ENCODE results near the gene COL23A1.
"Not testable (repeated sequence)": the region's sequence is repeated elsewhere in the genome, so short reads cannot be mapped to it uniquely, and the experiment has no call there.

Gene COL23A1

DNA sequence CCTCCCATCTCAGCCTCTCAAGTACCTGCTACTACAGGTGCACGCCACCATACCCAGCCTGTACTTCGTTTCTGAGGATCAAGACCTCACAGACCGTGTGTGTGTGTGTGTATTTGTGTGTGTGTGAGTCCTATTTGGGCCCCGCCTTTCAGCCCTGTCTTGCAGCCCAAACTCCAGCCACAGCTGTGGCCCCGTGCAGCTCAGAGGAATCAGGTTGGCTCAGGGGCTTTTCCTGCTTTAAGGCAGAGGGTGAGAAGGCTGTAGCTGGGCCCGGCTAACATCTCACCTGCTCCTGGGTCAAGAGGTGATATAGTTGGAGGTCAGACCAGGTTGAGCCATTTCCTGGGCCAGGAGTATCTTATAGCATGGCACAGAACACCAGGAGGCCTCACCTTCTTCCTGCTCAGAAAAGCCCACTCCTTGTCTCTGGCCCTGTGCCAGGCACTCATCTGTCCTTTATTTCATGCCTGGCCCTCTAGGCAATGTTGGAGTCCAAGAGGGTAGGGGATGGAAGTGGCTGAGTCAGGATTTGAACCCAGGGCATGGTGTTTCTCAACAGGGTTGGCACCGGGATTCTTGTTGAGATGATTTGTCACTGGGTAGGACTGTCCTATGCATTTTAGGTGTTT lies 356.0 kb downstream of the COL23A1 start:
- DNase-seq = no peak

DNA sequence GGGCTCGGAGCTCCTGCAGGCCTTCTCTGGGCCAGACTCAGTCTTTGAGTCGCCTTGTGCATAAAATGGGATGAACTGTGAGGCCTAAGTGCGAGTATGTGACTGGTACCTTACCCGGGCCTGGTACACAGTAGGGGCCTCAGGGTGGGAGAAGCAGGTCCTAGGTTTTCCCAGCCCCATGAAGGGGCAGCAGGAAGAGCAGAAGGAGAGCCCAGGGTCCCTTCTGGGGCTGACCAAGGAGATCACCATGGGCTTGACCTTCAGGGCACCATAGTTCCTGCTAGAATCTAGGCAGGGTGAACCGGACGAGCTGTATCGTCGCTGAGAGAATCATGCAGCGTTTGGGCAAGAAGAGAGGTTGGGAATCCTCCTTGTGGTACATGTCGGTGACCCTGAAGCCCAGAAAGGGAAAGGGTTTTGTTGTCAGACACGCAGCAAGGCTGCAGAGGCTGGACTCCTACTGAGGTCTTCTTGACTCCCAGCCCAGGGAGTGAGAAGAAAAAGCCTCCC lies 357.2 kb downstream of the COL23A1 start:
- no peak for DNase-seq

DNA sequence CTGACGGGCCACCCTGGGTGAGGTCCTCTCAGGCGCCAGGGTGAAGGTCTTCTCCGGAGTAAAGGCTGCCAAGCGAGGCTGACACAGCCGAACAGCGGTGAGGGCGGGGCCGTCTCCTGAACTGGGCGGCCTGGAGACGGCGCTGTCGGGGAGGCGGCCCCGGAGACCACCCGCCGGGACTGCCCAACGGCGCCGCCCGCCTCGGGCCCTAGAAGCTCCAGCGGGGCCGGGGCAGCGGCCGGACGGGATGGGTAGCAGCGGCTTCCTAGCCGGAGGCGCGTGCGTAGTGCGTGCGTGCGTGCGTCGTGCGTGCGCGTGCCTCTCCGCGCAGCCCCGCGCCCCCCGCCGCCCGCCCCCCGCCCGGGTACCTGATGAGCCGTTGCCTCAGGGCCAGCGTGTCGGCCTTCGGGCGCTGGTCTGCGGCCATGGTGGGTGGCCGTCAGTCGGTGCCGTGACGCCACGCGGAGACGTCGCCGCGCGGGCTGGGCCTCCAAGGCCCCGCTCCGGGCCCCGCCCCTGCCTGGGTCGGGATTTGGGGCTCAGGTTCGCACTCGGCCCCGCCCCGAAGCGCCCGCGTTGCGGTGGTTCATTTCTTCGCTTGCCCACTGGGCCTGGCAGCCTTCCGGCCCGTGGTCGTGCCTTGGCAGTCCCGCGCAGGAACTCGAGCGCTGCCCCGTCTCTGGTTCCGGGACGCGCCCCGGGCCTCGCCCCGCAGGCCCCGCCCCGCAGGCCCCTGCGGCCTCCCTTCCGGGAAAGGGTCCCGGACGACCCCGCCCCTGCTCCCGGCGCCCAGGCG lies 357.9 kb downstream of the COL23A1 start, which contains the start of gene PHYKPL:
TSS of gene PHYKPL (minus strand) at position 679 of the 796 bp plus-strand sequence. CDS start at position 427, 252 bp downstream.
- peak; percentile 70 for DNase-seq

DNA sequence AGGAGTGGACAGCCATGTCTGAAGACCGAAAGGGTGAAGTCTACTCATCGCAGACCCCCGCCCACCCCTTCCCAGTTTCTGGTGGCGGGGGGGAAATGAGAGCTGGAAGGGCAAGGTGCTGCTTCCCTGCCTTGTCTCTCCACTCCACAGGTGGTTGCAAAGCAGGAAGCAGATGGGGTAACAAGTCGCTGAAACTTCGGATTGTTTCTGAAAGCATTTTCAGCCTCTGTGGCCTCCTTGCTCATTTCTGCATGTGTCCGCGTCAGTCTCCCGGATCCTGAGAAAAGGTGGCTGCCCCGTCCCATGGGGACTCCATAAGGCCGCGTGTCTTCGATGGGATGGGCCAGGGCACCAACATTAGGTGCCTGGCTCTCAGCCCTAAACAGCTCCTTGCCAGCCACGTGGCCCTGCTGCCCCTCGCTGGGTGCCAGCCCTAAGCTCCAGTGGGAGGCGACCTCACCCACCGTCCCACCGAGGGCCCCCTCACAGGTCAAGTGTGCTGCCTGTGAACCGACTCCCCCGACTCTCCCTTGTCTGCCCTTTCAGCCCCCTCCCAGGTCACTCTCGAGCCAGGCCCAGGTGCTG lies 358.6 kb downstream of the COL23A1 start:
- no peak for DNase-seq

DNA sequence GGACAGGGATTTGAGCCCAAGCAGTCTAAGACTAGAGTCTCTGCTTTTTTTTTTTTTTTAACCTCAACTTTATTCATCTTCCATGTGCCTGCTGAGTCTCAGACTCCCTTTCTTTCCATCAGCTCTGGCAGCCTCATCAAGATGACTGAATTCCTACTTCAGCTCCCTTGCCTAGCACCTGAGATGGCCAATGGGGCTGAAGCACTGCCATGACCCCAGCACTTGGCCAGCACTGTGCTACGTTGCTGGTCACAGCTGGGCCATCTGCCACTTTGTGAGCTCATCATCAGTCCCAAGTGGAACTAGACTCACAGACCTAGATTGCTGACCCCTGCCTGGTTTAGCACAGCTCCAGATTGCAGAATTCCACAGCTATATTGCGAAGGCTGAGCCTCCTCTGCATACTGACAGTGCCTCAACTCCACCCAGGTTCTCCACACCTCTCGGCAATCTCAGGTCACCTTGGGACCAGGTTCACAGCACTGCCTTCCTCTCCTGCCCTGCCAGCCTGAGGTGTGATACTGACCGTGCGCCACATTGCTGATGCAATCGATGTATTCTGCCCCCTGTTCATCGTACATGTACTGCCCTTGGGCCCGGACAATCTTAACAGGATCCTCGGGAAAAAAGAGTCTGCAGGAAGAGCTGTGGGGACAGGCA lies 359.2 kb downstream of the COL23A1 start:
- DNase-seq = no peak

DNA sequence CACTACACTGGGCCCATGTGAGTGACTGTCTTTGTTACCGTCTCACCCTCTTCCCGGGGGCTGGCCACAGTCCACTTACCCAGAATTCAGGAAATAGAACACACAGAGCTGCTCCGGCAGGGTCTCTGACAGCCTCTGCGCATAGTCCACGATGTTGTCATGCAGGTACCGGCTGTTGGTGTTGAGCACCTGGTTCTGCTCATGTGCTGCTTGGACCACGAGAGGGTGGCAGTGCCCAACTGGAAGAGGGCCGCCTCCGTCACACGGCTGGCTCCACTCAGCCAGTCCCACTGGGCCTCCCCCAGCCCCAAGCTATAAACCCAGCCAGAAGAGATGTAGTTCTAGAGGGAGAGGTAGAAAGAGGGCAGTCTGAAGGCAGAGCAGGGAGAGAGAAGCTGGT lies 360.3 kb downstream of the COL23A1 start:
- DNase-seq = no peak

DNA sequence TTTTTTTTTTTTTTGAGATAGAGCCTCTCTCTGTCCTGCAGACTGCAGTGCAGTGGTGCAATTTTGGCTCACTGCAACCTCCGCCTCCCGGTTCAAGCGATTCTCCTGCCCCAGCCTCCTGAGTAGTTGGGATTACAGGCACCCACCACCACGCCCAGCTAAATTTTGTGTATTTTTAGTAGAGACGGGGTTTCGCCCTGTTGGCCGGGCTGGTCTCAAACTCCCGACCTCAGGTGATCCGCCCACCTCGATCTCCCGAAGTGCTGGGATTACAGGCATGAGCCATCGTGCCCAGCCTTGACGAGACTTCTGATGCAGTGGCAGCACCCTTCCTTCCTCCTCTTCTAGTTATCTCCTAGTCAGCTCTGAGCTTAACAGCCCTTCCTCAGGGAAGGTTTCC lies 361.1 kb downstream of the COL23A1 start:
- DNase-seq = not testable (repeated sequence)

DNA sequence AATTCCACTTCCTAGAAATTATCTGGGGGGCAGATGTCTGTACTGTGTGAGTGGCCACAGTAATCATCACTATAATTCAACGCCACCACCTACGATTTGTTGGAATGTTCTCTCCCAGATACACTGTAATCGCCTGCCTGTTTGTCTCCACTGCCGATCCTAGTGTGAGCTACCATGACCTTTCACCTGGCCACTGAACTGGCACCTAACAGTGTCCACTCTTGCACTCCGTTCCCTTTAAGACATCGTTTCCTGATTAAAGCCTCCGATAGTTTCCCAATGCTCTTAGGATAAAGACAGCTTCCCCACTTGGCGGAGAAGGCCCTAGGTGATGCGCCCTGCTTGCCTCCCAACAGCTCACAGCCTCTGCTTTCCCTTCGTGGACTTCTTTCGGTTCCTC lies 361.6 kb downstream of the COL23A1 start:
- no peak for DNase-seq

DNA sequence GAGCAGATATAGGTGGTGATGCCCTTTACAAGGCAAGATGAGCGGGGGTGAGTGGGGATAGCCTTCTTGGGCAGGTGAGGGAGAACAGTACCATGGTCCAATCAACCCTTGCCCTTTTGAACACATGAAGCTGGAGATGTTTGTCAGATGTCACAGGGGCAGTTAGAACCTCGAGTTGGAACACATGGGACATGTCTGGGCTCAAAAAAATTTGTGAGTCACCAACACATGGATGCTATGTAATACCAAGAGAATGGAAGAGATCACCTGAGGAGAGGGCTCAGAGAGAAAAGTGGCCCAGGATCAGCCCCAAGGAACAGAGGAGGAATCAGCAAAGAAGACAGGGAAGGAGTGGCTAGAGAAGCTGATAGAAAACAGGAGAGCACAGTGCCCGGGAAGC lies 362.3 kb downstream of the COL23A1 start:
- DNase-seq = no peak

DNA sequence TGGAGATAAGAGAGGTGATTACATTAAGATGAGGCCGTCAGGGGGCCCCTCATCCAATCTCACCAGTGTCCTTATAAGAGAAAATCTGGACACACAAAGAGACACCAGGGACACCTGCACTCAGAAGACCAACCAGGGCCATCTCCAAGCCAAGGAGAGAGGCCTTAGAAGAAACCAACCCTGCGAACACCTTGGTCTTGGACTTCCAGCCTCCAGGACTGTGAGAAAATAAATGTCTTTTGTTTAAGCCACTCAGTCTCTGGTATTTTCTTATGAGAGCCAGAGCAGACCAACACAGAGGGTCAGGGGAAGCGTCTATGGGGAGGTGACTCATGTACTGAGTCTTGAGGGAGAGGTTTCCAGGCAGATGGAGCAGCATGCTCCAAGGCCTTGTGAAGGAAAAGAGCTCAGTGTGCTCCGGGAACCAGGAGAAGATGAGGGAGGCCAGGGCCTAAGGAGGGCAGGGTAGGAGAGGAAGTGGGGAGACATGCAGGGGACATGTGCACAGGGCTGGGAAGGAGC lies 363.0 kb downstream of the COL23A1 start:
- DNase-seq = no peak

DNA sequence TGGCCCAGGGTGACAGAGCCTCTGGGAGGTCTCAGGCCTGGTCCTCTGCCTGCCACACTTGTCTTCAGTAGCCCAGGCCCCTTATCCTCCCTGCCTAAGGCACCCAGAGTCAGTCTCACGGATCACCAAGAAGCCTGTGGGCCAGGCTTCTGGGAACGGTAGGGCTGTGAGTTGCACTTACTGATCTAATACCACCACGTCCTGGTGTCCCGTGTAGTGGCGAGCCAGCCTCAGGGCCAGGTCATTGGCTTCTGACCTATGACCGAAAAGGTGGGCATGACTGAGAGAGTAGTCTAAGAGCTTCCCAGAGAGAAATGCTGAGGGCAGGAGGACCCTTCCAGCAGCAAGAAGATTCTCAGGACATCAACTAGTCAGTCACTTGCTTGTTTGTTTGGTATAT lies 365.0 kb downstream of the COL23A1 start:
- DNase-seq = no peak

DNA sequence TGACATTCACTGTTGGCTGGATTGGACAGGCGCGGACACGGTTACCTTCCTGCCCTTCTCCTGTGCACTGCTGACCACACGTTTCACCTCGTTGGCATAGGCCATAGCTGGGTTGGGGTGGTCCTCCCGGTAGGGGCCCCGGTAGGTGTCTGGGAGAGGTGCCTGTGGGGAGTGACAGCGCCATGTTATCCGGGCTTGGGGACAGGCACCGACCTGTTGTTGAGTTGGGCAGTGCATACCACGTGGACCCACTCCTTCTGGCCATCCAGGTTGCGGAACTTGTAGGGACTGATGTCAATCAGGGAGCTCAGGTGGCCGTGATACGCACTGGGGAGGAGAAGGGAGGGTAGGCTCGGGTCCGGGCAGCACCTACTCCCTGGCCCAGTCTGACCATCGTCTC lies 365.8 kb downstream of the COL23A1 start:
- no peak for DNase-seq

DNA sequence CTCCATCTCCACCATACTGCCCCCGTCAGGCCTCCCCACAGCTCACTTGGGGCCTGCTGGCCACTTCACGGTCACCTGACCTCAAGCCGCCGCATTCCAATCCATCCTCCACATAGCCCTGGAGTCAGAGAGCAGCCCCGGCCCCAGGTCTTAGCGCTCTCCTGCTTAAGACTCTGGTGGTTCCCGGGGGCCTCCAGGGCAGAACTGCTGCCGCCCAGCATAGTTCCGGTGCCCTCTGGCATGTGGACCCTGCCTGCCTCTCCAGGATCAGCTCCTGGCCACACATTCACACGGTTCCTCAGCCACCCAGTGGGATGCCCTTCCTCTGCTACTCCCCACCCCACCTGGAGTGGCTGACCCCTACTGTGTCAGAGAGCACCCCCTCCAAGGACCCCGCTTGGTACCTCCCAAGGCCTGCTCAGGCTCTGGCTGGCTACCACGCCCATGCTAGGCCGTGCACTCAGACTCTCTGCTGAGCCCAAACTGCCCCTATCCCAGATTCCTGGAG lies 366.3 kb downstream of the COL23A1 start:
- no peak for DNase-seq

DNA sequence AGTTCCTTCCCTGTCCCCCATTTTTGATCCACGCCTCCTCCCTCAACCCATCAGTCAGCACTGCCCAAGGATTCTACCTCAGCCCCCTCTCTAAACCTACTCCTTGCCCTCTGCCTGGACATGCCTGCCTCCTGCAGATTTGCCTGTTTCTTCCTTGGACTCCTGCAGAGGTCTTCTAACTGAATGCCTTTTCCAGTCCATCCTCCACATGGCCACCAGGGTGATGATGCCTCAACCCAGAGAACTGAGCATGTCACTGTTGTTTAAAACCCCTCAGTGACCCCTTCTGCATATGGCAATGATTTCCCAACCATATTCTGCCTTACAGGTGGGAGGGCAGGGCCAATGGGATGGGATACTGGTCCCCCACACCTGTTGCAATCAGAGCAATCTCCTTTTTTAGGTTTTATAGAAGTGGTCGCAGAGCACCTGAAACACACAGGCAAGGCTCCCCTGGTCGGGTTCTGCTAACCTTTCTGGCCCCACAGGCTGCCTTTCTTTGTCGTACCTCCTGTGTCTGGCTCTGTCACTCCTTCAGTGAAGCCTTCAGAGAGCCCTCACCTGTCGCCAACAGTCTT lies 366.9 kb downstream of the COL23A1 start:
- DNase-seq = no peak

DNA sequence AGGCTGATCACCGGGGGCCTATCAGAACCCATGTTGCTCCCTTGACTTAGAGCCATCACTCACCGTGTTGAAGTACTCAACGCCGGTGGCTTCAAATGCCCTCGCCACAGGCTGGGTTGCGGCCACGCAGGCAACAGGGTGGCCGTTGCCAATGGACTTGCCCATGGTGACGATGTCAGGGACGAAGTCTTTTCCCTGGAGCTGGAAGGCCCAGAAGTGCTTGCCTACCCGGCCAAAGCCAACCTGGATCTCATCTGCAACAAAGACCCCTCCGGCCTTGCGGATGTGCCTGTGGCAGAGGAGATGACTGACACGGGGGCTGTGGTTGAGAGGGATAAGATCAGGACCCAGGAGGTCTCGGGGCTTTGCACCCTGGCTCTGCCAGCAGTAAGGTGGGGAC lies 367.9 kb downstream of the COL23A1 start:
- no peak for DNase-seq

DNA sequence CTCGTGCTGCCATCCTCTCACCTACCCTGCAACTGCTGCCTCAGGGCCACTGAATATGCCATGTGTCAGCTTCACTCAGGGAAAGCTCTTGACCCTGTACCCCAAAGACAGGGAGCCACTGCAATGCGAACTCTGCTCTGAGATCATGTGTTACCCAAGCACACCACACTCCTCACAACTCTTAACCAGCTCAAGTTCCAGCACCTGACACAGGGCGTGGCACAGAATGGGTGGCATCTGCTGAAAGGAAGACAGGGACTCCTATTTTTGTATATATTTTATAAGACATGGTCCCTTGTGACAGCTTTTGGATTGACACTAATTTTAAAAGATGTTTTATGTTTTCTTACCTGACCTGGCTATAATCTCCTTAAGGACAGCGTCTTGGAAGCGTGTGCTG lies 368.3 kb downstream of the COL23A1 start:
- no peak for DNase-seq

DNA sequence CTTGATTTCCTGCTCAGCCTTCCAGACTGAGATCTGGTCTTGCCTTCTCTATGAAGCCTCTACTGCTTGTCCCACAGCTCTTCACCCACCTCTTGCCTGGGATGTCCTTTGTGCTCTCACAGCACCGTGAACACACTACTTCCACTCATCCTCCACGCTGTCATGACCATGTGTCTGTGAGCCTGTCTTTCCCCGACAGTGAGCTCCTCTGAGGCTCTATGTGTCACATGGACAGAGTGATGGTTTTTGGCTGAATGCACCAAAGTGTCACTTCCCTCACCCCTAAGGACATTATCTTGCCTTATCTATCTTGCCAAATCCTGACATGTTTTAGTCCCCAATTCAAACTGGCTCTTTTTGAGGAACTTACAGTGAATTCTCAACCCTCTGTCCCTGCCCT lies 368.9 kb downstream of the COL23A1 start:
- no peak for DNase-seq

DNA sequence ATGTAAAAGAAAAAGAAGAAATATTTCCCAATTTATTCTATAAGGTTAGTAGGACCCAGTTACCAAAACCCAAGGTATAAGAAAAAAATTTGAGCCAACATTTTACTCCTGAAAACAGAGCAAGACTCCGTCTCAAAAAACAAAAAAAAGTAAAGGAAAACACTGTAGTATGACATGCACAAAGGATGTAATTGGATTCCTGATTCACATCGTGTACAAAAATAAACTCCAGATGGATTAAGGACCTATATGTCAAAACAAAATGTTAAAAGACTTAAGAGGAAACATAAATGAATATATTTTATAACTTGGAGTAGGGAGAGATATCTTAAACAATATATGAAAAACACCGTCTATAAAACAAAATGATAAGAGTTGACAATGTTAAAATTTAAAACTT lies 371.4 kb downstream of the COL23A1 start:
- no peak for DNase-seq

DNA sequence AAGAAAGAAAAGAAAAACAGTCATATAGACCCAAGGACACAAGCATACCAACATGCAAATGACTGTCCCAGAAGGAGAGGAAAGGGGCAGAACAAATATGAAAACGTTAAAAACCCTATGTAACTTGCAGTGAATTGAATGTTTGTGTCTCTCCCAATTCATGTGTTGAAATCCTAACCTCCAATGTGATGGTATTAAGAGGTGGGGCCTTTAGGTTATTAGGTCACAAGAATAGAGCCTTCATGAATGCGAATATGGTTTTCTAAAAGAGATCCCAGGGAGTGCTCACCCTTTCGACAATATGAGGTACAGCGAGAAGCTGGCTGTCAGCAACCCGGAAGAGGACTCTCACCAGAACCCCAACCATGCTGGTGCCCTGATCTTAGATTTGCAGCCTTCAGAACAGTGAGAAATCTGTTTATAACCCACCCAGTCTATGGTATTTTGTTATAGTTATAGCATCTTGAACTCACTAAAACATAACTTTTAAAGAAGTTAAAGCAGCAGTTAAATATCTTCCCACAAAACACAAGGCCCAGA lies 371.9 kb downstream of the COL23A1 start:
- DNase-seq = no peak

DNA sequence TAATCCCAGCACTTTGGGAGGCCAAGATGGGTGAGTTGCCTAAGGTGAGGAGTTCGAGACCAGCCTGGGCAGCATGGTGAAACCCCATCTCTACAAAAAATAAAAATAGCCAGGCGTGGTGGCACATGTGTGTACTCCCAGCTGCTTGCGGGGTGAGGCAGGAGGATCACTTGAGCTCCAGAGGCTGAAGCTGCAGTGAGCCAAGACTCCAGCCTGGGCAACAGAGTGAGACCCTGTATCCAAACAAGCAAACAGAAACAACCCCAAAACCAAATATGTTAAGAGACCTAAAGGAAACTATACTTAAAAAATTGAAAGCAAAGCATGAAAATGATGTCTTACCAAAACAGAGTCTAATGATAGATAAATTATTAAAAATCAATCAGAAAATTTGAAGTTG lies 373.4 kb downstream of the COL23A1 start:
- no peak for DNase-seq

DNA sequence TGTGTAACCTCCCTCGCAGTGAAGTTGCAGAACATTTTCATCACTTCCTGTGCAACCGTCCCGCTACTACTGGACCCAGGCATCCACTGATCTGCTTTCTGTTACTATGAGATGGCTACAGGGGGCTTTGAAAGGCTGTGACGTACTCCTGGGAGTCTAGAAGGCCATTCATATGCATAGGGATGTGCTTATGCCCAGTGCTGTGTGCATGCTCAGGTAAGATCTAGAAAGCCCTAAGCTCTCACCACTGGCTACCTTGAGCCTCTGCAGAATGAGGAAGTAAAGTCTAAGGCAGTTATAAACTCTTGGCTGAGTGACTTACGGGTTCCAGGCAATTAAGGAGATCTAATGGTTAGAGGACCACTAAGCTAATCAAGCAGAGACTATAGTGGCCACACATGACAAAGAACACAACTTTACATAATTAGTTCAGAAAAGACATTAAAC lies 374.1 kb downstream of the COL23A1 start:
- DNase-seq = no peak

Measured in fibroblast of skin of abdomen (primary cell).